HL-60 (cell line): Measurements from ENCODE around the gene FSTL5.

Experiments used
- CTCF ChIP-seq: IDR thresholded peaks from one replicate; pipeline ENCODE4 v1.5.1; 2011; ENCODE audit warnings: low read length, control low read depth, inconsistent platforms; ENCODE audit not compliant: insufficient read depth
- GABPA ChIP-seq: IDR thresholded peaks from 2 replicates; pipeline ENCODE4 v1.6.1; 2012; ENCODE audit warnings: low read depth
- POLR2AphosphoS5 ChIP-seq: IDR thresholded peaks from 2 replicates; pipeline ENCODE4 v1.6.1; 2012; ENCODE audit warnings: low read depth
- REST ChIP-seq: IDR thresholded peaks from 2 replicates; pipeline ENCODE4 v1.6.1; 2012; ENCODE audit warnings: low read depth; ENCODE audit not compliant: insufficient replicate concordance
- SPI1 ChIP-seq: IDR thresholded peaks from 2 replicates; pipeline ENCODE4 v1.6.1; 2012; ENCODE audit warnings: low read depth, mild to moderate bottlenecking, borderline replicate concordance

- TF ChIP-seq CTCF (no peak), SPI1 (no peak), POLR2AphosphoS5 (no peak), REST (no peak), GABPA (no peak)
These were observed 215.6 kb downstream of the FSTL5 start for GRCh38 chr4:161948026-161948770.
